ENCODE results near the gene MORF4L1.

DNA sequence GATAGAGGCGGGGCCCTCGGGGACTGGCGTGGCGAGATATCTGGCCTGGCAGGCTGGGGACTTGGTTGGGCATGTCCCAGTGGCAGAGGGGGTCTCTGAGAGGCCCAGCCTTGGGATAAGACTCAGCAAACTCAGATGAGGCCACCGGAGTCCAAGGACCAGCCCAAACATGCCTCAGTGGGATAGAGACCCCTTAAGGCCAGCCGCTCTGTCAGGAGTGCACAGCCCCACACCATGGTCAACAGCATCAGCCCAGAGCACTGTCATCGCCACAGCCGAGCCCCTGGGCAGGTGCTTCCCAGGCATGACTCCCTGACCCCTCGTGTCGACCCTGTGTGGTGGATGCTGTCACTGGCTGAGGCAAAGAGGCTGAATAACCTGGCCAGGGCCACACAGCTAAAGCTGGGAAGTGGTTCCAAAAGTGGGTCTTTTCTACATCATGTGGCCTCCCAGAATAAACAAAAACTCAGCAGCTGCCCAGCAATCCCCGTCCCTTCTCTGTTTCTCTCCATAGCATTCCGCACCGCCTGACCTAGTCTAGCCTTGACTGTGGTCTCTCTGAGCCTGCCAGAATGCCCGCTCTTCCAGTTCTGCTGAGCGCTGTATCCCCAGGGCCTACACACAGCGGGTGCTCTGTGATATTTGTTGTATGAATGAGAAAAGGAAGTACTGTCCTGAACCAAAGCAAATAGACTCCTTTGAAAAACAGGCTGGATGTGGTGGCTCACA, 57.0 kb downstream of the MORF4L1 start:
- TF ChIP-seq CTCF (conservative IDR thresholded peaks at IDR 0.05; ENCODE audit: low read depth, low read length): no peak
- TF ChIP-seq EZH2 (IDR thresholded peaks at IDR 0.05; ENCODE audit: low read length, unreplicated experiment): no peak
- TF ChIP-seq EZH2phosphoT487 (IDR thresholded peaks at IDR 0.05; ENCODE audit: borderline replicate concordance, low read length): no peak
